SK-N-SH (cell line): Measurements from ENCODE around the gene ZMYM3. TPM values are rescaled to one million over a fixed set of nuclear protein-coding genes. Genes with fewer than 3 reads are reported as not detected.
"Not testable (repeated sequence)": the region's sequence is repeated elsewhere in the genome, so short reads cannot be mapped to it uniquely, and the experiment has no call there.

Experiments
- CTCF ChIA-PET: fragments of 300-600, 350-600 bp; formaldehyde crosslinking; extraction: SDS; loops from one replicate; lab custom pipeline; 2021; lab: Yijun Ruan, JAX
- POLR2A ChIA-PET: fragments of 350-600 bp; sonication (Branson Sonifier 250); formaldehyde crosslinking; extraction: SDS; loops from one replicate; lab custom pipeline; 2020; ENCODE audit warnings: antibody characterized with exemption, inconsistent platforms; lab: Yijun Ruan, JAX
- DNase-seq: peaks from one replicate; pipeline ENCODE4 v3.0.0; 2012
- H2AFZ ChIP-seq: fragments of 200-600 bp; sonication (generic); 2 replicates; pipeline ENCODE4 v1.8.1; 2016; ENCODE audit warnings: antibody characterized with exemption, mild to moderate bottlenecking, low read depth
- H3F3A ChIP-seq: fragments of 200-600 bp; sonication (generic); replicated peaks from 2 replicates; pipeline ENCODE3; 2016; ENCODE audit warnings: antibody characterized with exemption, mild to moderate bottlenecking; ENCODE audit not compliant: insufficient read depth
- H3K27ac ChIP-seq, 2 experiments: fragments of 200-500 bp in 1 of 2; fragments of 200-600 bp in 1 of 2; sonication (Bioruptor generic) in 1 of 2; sonication (generic), shearing (Covaris generic) in 1 of 2; 2 replicates each; pipeline versions ENCODE4 v1.5.1 to v1.6.1; 2014 to 2016; ENCODE audit warnings: low read depth in 2 of 2, inconsistent platforms in 1 of 2, low read length in 1 of 2, mild to moderate bottlenecking in 1 of 2, mixed read lengths in 1 of 2
- H3K27me3 ChIP-seq: fragments of 200-600 bp; sonication (generic), shearing (Covaris generic); 2 replicates; pipeline ENCODE4 v1.6.1; 2016; ENCODE audit warnings: mixed run types; ENCODE audit not compliant: insufficient read depth
- H3K36me3 ChIP-seq, 2 experiments: fragments of 200-500 bp in 1 of 2; fragments of 200-600 bp in 1 of 2; sonication (Bioruptor generic) in 1 of 2; sonication (generic) in 1 of 2; replicated peaks in 1 of 2; 2 replicates each; pipeline versions ENCODE3 to v1.5.1; 2014 to 2016; ENCODE audit warnings: low read length in 1 of 2, mild to moderate bottlenecking in 1 of 2; ENCODE audit not compliant: insufficient read depth in 2 of 2, control insufficient read depth in 1 of 2
- H3K4me1 ChIP-seq, 2 experiments: fragments of 200-500 bp in 1 of 2; fragments of 200-600 bp in 1 of 2; sonication (Bioruptor generic) in 1 of 2; sonication (generic), shearing (Covaris generic) in 1 of 2; 2 replicates each; pipeline versions ENCODE4 v1.5.1 to v1.6.1; 2014 to 2016; ENCODE audit warnings: low read depth in 1 of 2, low read length in 1 of 2, mixed run types in 1 of 2; ENCODE audit not compliant: insufficient read depth in 2 of 2, control insufficient read depth in 1 of 2
- H3K4me2 ChIP-seq: fragments of 200-600 bp; sonication (generic), shearing (Covaris generic); 2 replicates; pipeline ENCODE4 v1.6.1; 2017; ENCODE audit warnings: mixed run types
- H3K4me3 ChIP-seq, 2 experiments: fragments of 200-500 bp in 1 of 2; fragments of 200-600 bp in 1 of 2; sonication (Bioruptor generic) in 1 of 2; sonication (generic), shearing (Covaris generic) in 1 of 2; 2 replicates each; pipeline versions ENCODE4 v1.5.1 to v1.8.1; 2014 to 2016; ENCODE audit warnings: low read depth in 2 of 2, inconsistent platforms in 1 of 2, low read length in 1 of 2, mild to moderate bottlenecking in 1 of 2, mixed read lengths in 1 of 2, moderate library complexity in 1 of 2
- H3K79me2 ChIP-seq: fragments of 200-600 bp; sonication (generic); 2 replicates; pipeline ENCODE4 v1.8.1; 2017; ENCODE audit warnings: mild to moderate bottlenecking; ENCODE audit not compliant: insufficient read depth
- H3K9ac ChIP-seq: fragments of 200-600 bp; sonication (generic); 2 replicates; pipeline ENCODE4 v1.6.1; 2017; ENCODE audit warnings: mixed run types
- H3K9me2 ChIP-seq: fragments of 200-600 bp; sonication (generic); 2 replicates; pipeline ENCODE4 v1.6.1; 2017; ENCODE audit warnings: mixed run types
- H3K9me3 ChIP-seq: fragments of 200-600 bp; sonication (generic); 2 replicates; pipeline ENCODE4 v1.6.1; 2017; ENCODE audit warnings: mixed run types, mild to moderate bottlenecking, moderate library complexity
- H4K20me1 ChIP-seq: fragments of 200-600 bp; sonication (generic); 2 replicates; pipeline ENCODE4 v1.6.1; 2017; ENCODE audit warnings: mild to moderate bottlenecking, mixed run types; ENCODE audit not compliant: insufficient read depth
- EP300 ChIP-seq, 2 experiments: IDR thresholded peaks; 2 replicates each; pipeline versions ENCODE4 v1.4.0 to v1.6.1; 2012; ENCODE audit warnings: borderline replicate concordance in 1 of 2, low read depth in 1 of 2, low read length in 1 of 2
- EZH2phosphoT487 ChIP-seq: fragments of 200-600 bp; sonication (generic); IDR thresholded peaks from 2 replicates; pipeline ENCODE4 v1.6.1; 2017; ENCODE audit warnings: low read depth, mixed run types, mild to moderate bottlenecking, antibody characterized with exemption, moderate library complexity, borderline replicate concordance
- FOXJ3 ChIP-seq: sonication (generic); formaldehyde crosslinking; IDR thresholded peaks from 2 replicates; pipeline ENCODE4 v1.5.1; 2020; ENCODE audit warnings: mild to moderate bottlenecking, missing genetic modification reagents
- GABPA ChIP-seq: IDR thresholded peaks from 2 replicates; pipeline ENCODE4 v1.4.0; 2012; ENCODE audit warnings: low read depth, mild to moderate bottlenecking
- MXI1 ChIP-seq: IDR thresholded peaks from 2 replicates; pipeline ENCODE4 v1.6.1; 2012; ENCODE audit warnings: mild to moderate bottlenecking, low read depth, low read length, improper control_type of control experiment
- NFIC ChIP-seq: IDR thresholded peaks from 2 replicates; pipeline ENCODE4 v1.4.0; 2012; ENCODE audit warnings: borderline replicate concordance
- USF2 ChIP-seq: fragments of 150-350 bp; IDR thresholded peaks from 2 replicates; pipeline ENCODE4 v1.6.1; 2017; ENCODE audit warnings: antibody characterized with exemption, low read length, low read depth, borderline replicate concordance
- YY1 ChIP-seq: IDR thresholded peaks from 2 replicates; pipeline ENCODE4 v1.4.0; 2012; ENCODE audit warnings: low read depth, mild to moderate bottlenecking
- WGBS: methylation state at CpG from one replicate; pipeline ENCODE4 v1.1.6; 2017; ENCODE audit warnings: low lambda C conversion rate; 5-methylcytosine and 5-hydroxymethylcytosine counted together
- polyA plus RNA-seq, 3 experiments: library from polyadenylated mRNA; depleted of rRNA; stranded (reverse); fragments of >200 nt; gene quantifications; 2 replicates each; pipeline ENCODE4 v1.2.3, GENCODE V29; 2012

The ZMYM3 gene
- polyA plus RNA-seq, 1 of the 3 experiments (the other 2 are of a cell fraction): 30.4 TPM

DNA sequence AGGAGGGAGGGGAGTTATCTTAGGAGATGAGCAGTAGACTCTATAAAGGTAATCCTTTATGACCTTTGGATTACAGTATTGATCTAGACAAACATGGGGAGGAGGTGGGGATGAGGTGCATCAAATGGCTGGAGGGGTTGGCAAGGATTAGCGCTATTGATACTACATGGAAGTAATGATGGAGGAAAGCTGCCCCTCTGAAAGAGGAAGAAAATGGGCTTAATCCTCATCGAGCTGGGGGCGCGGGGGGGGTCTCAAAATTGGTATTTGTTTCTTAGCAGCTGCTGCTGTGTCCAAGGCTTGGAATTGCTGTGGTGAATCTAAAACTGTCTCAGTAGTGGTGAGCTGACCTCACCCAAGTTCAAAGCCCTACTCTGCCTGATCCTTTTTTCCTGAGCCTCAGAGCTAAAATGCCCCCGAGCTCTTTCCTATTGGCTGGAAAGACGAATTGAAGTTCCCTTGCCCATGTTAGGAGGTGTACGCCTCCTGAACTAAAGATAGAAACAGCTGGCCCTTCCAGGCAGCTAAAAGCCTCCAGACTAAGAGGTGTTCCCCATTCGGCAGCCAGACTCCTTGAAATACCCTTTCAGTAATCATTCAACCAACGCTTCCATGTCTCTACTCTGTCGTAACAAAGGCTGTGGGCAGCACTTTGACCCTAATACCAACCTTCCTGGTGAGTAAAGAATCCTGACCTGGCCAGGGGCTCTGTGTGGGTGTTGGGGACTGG is 47.4 kb upstream of the ZMYM3 start, which contains the start of gene ITGB1BP2:
ITGB1BP2 (plus strand) TSS at position 556 of the 730 bp plus-strand sequence; CDS start at position 613, 57 bp downstream.
- CTCF ChIA-PET: no interaction called here
- Histone ChIP-seq H3K79me2 (no peaks in the 10 kb centered on the region), H3K27ac (peak within 1 kb of the TSS in 1 of 2 experiments; percentile 29; a peak in 1 of 4 replicates)
- POLR2A ChIA-PET: no interaction called here
- no peak for TF ChIP-seq FOXJ3 (CRISPR knock-in tag)
- TF ChIP-seq GABPA: no peak
- TF ChIP-seq, all 33 proteins: peak for 0
- Histone ChIP-seq H3K9ac (no peak within 1 kb of the TSS), H3K4me2 (no peak within 1 kb of the TSS; the same call in 1 of the 2 replicates), H3F3A (peaks cover 56% of the 10 kb centered on the region), H3K9me2 (no peaks in the 10 kb centered on the region), H3K36me3 (peaks cover 47 to 49% of the 10 kb centered on the region in 2 experiments), H3K9me3 (no peaks in the 10 kb centered on the region), H3K4me3 (no peak within 1 kb of the TSS), H2AFZ (no peak within 1 kb of the TSS), H4K20me1 (0 out of 2 replicates have a peak, but pooled peaks cover 6% of the 10 kb centered on the region), H3K27me3 (no peaks in the 10 kb centered on the region), H3K4me1 (no peaks in the 10 kb centered on the region)
- WGBS: 91% methylated on average over 10 of the region's 10 CpGs
- no peak for DNase-seq

GRCh38 chrX:71300495-71300894 is 46.6 kb upstream of the ZMYM3 start:
- POLR2A ChIA-PET, DNase-seq, H3K9ac ChIP-seq, H3K27ac ChIP-seq, H4K20me1 ChIP-seq, CTCF ChIA-PET, H3K9me2 ChIP-seq, H3K4me2 ChIP-seq, H3K79me2 ChIP-seq, H3K27me3 ChIP-seq, H3K9me3 ChIP-seq, H2AFZ ChIP-seq, H3K4me3 ChIP-seq, H3K4me1 ChIP-seq: not testable (repeated sequence)
- WGBS: 90% methylated on average over 7 of the region's 7 CpGs
- Histone ChIP-seq H3F3A (peaks cover 63% of the 10 kb centered on the region), H3K36me3 (peaks cover 51 to 56% of the 10 kb centered on the region in 2 experiments)

- H3K4me3 ChIP-seq, H3K27ac ChIP-seq, POLR2A ChIA-PET, H2AFZ ChIP-seq, H3K27me3 ChIP-seq, H3K9me2 ChIP-seq, DNase-seq, CTCF ChIA-PET, H3K9me3 ChIP-seq, H3K4me2 ChIP-seq, H3K9ac ChIP-seq, H4K20me1 ChIP-seq, H3K4me1 ChIP-seq: not testable (repeated sequence)
- H3F3A ChIP-seq: peaks cover 67% of the 10 kb centered on the region
- H3K79me2 ChIP-seq: peaks cover 12% of the 10 kb centered on the region; the same call in 1 of the 2 replicates
- WGBS: 94% methylated on average over 7 of the region's 7 CpGs
- peaks cover 51 to 58% of the 10 kb centered on the region in 2 experiments for H3K36me3 ChIP-seq
Measured at GRCh38 chrX:71300064-71300463, 46.1 kb upstream of the ZMYM3 start.

DNA sequence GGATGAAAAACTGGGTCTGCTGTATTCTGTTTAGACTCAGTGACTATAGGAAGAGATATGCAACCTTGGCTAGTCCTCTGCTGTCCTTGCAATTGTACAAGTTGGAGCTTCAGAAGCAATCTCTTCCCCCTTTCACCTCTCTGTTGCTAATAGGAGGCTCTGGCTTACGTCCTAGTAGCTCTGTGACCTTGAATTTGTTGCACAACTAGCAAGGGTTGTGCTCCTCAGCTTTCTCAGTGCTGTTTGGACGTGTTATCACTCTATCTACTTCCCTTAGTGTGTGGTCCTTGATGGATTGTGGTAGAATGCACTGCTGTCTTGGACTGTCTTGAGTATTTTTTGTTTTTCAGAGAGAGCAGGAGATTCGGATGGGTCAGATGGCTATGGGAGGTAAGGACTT is 44.2 kb upstream of the ZMYM3 start:
- POLR2A ChIA-PET: no interaction called here
- H3K36me3 ChIP-seq: peaks cover 60 to 78% of the 10 kb centered on the region in 2 experiments

More for the DNA sequence above, 44.2 kb upstream of the ZMYM3 start:
- no peak overlapping the region for H3K9ac ChIP-seq
- H3K4me2 ChIP-seq: no peak overlapping the region
- H2AFZ ChIP-seq: no peak overlapping the region
- H3K9me2 ChIP-seq: no peaks in the 10 kb centered on the region
- TF ChIP-seq YY1: no peak
- no peak for TF ChIP-seq EP300 (IDR thresholded peaks at IDR 0.05; ENCODE audit: borderline replicate concordance in 1 of 2, low read depth in 1 of 2, low read length in 1 of 2)
- TF ChIP-seq USF2: no peak
- no peak for TF ChIP-seq EZH2phosphoT487
- TF ChIP-seq MXI1: no peak
- TF ChIP-seq NFIC: no peak
- CTCF ChIA-PET: interaction anchor here (1.6 kb wide), 1 partner anchor 44 kb away, joined by 5 read pairs; the partner anchor contains the start of gene ZMYM3
- peaks cover 73% of the 10 kb centered on the region for H3F3A ChIP-seq
- H3K9me3 ChIP-seq: no peaks in the 10 kb centered on the region
- H4K20me1 ChIP-seq: peaks cover 22% of the 10 kb centered on the region
- no peak overlapping the region for H3K27ac ChIP-seq
- H3K4me1 ChIP-seq: 0 out of 4 replicates have a peak, but pooled peaks cover 0 to 2% of the 10 kb centered on the region in 2 experiments
- H3K4me3 ChIP-seq: no peak overlapping the region
- H3K79me2 ChIP-seq: peaks cover 29% of the 10 kb centered on the region
- WGBS: 83% methylated on average over 3 of the region's 3 CpGs
- no peak for DNase-seq
- no peaks in the 10 kb centered on the region for H3K27me3 ChIP-seq
